Cerebellar nuclear complex (tissue), 1 donor: ENCODE measurements around the gene LDB2.
"Not testable (repeated sequence)": the region's sequence is repeated elsewhere in the genome, so short reads cannot be mapped to it uniquely, and the experiment has no call there.

Experiments used
- DNase-seq, 2 experiments: peaks; one replicate each; lab custom pipeline; 2025; lab: John Stamatoyannopoulos, UW

Gene LDB2

GRCh38 chr4:16596267-16596666 is 302.2 kb downstream of the LDB2 start:
- no peak for DNase-seq

DNA sequence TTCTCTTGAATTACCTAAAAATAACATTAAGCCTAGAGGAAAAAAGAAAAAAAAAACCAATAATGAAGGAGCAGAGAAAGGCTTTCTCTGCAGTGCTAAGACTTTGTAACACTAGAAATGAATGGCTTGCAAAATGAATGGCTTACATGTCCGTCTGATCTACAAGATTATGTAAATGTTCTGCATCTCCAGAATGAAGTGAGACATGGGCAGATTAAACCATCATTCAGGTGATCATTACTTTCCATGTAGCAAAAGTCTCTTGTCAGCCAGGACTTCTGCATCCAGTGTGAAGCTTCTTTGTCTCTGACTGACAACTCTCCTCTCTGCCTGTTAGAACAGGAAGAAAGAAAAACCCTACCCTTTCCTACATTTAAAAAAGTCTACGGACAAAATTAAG is 304.3 kb downstream of the LDB2 start:
- no peak for DNase-seq

DNA sequence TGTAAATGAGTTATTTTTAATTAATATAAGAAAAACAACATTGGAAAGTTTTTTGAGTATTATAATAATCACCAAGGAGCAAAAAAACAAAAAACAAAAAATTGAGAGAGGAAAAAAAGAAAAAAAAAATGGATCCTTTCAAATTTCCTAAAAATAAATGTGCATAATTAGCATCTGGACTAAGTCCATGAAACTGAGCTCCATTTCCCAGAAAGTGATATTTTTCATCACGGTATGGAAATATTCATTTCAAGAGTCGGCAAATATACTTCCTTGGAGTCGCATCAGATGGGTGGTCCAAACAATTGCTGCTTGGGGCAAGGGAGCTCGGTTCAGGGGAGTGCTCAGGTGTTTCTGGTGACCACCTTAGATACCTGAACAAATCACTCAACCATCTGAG is 305.1 kb downstream of the LDB2 start:
- DNase-seq, result no peak

- no peak for DNase-seq
These were observed 307.1 kb downstream of the LDB2 start for GRCh38 chr4:16591272-16591826.

DNA sequence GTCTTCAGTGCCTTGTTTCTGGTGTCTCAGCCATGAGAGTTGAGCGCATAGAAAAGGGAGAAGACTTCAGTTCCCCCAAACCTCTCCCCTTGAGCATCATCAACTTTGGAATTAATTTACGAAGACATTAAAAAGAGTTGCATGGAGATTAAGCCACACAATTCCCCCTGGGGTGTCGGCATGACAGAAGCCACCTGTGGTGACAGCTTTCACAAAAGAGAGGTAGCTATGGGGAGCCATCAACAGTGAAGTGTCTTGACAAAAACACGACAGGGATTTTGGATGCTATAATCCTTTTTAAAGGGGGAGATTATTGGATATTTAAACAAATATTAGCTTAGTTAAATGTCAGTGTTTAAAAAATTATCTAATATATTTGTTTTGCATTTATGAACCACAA is 307.6 kb downstream of the LDB2 start:
- DNase-seq, result no peak

- no peak for DNase-seq
These were observed 309.8 kb downstream of the LDB2 start for GRCh38 chr4:16588651-16589050.

DNA sequence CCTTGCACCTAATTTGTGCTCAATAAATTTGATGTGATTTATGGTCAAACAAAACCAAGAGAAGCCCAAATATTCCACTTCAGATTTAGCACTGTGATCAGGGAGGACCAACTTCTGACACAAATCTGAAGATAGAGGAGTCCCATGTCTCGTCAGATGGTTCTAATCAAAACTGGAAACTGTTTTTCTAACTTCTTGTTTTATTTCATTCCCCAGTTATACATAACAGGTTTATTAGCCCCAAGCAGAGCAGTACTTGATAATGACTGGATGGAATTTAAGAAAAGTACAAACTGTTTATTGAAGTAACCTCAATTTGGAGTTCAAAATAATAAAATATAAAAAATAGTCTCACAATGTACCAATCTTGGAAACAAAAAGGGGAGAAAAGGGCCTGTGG is 310.3 kb downstream of the LDB2 start:
- DNase-seq, result no peak

- DNase-seq, result no peak
These were observed 313.4 kb downstream of the LDB2 start for GRCh38 chr4:16585053-16585452.

GRCh38 chr4:16583764-16584163 is 314.7 kb downstream of the LDB2 start:
- DNase-seq, result no peak

DNA sequence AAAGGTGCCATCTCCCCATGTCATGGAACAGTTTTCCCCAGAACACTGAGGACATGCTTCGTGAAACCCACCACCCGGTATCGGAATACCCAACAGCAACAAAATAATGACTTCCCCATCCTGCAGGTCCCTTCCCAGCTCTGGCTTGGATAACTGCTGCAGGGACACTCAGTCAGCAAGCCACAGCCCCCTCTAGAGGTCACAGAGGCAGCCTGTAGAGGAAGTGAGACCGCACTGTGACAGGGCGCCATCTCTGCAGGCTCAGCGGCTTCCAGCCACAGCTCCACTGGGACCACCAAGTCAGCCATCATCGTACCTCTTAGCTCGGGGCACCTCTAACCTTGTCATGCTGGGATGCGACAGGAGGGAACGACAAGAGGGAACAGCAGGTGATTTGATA is 315.9 kb downstream of the LDB2 start:
- no peak for DNase-seq

GRCh38 chr4:16582036-16582435 is 316.4 kb downstream of the LDB2 start:
- DNase-seq, result no peak

DNA sequence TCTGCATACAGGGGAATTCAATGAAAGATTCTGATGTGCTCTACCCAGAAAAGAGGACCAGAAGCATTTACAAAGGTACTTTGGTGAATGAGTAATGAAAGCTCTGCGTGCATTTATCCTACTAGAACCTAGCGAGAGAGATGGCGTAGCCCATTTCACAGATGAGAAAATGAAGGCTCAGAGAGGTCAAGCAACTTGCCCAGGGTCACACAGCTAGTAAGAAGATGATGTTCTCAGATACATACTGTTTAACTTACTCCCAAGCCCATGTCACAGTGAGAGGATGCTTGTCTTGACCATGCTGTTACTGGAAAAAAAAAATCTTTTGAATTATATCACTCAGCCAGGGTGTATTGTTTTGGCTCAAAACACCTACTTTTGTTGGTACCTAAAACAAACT is 317.3 kb downstream of the LDB2 start:
- no peak for DNase-seq

DNA sequence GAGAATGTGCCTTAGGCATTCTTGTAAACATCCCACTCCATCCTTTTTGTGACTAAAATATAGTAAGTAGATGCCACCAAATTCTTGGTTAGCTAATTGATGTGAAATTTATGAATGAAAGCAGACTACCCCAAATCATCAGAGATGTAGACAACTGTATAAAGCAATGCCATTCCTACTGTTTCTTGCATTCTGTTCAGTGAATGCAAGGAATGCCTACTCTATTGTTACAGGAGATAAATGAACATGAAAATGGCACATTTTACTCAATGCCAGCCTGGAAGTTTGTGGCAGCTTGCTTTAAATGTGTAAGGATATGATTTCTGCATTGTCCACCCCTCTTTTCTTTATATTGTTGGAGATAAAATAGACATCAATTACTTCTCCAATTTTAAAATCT is 317.9 kb downstream of the LDB2 start:
- no peak for DNase-seq

GRCh38 chr4:16579866-16580265 is 318.6 kb downstream of the LDB2 start:
- DNase-seq, result no peak

DNA sequence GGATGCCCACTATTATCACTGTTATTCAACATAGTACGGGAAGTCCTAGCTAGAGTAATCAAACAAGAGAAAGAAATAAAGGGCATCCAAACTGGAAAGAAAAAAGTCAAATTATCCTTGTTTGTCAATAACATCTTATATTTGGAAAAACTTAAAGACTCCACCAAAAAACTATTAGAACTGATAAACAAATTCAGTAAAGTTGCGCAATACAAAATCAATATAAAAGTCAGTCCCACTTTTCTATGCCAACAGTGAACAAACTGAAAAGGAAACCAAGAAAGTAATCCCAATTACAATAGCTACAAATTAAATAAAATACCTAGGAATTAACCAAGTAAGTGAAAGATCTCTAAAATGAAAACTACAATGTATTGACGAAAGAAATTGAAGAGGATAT is 321.3 kb downstream of the LDB2 start:
- no peak for DNase-seq

DNA sequence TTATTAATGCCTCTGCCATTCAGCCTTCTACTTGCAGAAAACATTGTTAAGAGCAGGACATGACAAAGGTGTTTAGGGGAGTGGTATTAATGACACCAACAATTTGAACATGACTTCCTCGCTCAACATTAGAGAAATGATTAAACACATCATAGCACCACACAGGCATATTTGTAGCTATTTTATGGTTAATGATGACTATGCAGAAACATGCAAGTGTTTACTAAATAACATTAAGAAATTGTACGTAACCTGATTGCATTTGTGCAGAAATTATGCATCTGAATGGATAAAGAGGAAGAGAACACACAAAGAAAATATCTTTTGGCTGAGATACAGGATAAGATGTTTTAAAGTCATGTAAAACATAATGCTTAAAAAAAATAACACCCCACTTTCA is 323.5 kb downstream of the LDB2 start:
- DNase-seq, result no peak

DNA sequence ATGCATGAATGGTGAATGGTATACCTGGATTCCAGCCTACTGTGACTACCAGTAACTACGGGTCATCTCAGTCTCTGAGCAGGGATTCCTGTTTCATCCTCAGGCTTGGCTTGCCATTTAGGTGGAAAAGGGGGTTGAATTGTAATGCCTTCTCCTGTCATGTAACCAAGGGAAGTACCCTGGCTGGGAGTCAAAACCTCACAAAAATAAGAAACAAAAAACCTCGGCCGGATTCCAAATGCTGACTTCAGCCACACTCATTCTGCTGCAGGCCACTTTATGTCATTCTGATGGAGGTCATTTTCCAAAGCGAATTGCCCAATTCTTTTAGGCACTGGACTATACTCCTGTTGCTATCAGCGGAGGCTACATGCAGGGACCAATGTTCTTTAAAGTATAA is 324.7 kb downstream of the LDB2 start:
- no peak for DNase-seq

DNA sequence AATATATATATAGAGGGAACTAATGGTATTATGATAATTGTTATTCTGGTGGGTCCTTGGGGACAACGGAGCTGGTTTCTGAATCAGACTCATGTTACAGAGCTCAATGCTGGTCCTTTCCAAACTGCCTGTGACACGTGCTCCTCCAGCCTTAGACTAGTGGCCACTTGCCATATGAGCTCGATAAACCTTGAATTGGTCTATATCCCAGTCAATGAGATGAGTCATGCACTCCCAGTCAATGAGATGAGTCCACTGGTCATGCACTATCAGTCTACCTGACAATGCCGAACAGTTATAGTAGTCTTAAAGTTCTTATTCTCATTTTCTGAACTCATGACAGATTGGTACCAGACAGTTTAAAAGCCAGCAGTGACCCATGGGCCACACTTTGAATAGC is 325.2 kb downstream of the LDB2 start:
- no peak for DNase-seq

DNA sequence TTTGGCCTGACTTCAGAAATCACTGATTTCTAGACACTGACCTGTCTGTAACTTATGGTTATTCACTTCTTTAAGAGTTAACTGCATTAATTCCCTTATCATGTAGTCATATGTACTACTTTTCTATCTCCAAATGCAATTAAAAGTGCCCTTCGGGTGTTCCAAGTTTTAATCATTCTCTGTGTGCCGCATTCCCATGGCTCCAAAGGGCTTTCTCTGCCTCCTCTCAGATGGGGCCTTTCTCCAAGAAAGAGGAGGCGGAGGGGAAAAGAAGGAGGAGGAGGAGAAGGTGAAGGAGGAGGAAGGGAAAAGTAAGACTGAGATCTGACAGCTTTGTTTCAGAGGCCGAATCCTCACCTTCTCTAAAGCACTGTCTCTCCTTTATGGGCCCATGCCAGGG is 325.8 kb downstream of the LDB2 start:
- no peak for DNase-seq

DNA sequence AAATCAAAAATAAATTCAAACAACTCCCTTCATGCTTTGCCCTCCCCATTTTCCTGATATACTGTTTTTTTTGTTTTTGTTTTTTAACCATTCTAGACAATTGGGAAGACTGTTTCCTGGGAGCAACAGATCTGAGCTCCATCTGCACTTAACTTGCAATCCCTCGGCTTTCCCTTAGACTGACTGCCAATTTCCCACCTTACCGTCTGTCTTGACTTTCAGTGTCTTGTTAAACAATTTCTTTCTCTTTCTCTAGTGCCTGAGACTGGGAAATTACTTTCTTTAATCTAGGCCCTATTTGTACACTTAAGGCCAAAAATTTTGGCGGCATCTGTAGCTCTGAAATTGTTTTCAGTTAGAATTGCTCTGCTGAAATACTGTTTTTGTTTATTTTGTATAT is 326.3 kb downstream of the LDB2 start:
- DNase-seq, result no peak

DNA sequence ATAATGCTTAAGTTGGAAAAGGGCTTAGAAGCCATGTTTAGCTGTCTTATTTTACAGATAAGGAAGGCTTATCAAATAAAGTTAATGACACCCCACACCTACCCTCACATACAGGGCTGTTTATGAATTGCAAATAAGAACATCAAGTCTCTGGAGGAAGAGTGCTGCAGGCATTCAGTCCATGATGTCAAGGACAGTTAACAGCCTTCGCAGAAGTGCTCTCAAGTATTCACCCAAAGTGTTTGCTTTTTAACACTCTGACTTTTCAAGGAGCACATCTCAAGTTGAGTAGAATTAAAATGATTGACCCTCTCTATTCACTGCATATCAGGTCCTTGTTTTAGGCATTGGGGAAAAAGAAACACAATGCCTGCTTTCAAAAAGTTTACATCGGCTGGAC is 328.7 kb downstream of the LDB2 start:
- no peak for DNase-seq

DNA sequence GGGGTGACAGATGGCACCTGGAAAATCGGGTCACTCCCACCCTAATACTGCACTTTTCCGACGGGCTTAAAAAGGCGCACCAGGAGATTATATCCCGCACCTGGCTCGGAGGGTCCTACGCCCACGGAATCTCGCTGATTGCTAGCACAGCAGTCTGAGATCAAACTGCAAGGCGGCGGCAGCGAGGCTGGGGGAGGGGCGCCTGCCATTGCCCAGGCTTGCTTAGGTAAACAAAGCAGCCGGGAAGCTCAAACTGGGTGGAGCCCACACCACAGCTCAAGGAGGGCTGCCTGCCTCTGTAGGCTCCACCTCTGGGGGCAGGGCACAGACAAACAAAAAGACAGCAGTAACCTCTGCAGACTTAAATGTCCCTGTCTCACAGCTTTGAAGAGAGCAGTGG is 341.1 kb downstream of the LDB2 start:
- DNase-seq, result not testable (repeated sequence)

- DNase-seq, result no peak
These were observed 343.3 kb downstream of the LDB2 start for GRCh38 chr4:16555156-16555555.

DNA sequence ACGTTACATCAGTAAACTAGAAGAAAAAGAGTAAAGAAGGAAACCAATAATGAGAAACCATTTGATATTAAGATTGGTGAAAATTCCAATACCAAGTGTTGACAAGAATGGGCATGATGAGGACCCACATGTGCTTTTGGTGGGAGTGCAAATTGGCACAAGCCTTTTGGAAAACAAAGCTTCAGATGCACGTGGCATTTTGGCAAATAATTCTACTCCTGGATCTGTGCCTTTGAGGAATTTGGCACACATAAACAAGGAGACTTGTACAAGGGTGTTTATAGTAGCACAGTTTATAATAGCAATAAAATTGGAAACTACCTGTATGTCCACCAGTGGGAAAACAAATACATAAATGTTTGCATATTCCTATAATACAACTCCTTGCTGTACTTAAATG is 347.9 kb downstream of the LDB2 start:
- DNase-seq, result no peak

GRCh38 chr4:16545656-16546055 is 352.8 kb downstream of the LDB2 start:
- DNase-seq, result no peak
